CD4-positive, alpha-beta T cell treated with Interleukin-17A for 4 hours (primary cell): ENCODE data around the gene RERG.

Experiments
- DNase-seq: peaks from one replicate; pipeline ENCODE4 v3.0.0-alpha.2; 2020; ENCODE audit warnings: mixed read lengths

The RERG gene

DNA sequence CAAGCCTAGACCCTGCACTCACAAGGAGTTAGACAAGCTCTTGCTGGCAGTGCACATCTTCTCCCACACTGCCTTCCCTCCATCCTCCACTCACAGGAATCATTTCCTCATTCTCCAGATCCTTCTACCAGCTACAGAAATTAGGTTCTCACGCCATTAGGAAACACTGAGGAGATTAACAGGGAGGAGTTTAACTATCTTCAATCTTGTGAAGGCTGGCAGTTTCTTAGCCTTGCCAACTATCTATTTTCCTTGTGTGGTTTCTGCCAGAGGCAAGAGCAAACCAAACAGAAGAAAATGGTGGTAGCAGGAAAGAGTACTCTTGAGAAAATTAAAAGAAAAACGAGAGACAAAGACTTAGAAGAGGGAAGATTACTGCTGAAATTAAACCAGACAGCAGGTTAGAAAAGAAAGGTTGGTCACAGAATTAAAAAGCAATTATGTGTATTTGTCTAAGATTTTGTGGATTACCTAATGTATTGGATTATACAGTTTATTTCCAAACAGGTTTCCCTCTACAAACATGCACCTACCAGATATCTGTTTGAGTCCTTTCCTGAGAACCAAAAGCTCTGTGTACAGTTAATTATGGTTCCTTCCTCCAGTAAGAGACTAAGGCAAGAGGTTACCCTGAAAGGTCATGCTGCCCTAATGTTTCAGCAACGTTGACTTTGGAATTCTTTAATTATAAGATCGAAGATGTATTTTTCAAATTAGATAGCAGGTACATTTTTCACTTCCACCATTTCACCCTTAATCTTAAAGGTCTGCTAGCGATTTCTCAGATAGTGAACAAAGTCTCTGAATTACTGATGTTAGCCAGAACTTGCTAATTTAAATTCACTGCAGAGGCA is 5.0 kb downstream of the RERG start:
- no peak for DNase-seq

DNA sequence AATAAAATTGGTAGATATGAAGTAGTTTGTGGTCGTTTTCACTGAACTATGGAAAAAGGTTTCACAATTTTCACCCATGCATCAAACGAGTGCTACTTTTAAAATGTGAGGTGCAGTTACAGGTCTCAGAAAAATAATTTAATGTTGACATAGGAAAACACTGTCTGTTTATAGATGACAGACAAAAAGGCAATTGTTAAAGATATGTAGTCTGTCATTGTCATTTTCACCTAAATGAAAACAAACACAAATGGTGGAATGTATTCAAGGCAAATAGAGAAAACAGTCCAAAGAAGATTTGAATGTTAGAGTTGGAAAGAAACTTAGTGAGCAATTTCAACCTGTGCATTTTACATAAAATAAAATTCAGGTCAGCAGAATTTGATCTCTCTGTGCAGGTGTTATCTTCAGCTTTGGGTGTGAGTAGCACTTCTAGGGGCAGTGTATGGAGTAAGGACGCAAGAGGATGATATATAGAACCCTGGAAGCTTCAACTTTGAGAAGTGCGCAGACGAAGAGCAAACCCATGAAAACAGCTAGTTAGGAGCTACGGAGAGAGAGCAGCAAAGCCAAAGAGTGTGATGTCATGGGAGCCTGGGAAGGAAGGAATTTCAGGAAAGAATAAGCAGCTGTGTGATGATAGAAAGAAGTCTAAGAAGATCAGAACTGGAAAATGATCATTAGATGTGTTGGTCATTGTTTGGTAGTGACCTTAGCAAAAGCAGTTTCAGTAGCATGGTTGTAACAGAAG is 6.2 kb downstream of the RERG start:
- no peak for DNase-seq

DNA sequence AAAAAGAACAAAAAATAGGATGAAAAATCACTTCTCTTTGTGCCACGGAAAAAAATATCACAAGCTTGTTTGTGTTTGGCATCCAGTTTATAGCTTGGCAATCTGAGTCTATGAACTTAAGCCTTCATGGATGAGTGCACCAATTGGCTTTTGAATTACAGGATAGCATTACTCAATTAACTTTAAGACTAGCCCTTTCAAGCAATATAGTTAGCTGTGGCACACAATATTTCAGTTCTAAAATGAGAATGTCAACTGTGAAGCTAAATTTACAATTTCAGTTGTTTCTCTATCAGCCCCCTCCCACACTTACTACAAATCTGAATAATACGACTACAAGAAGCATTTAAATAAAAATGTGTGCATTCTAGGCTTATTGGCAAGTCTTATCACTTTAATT is 8.3 kb downstream of the RERG start:
- DNase-seq = no peak

DNA sequence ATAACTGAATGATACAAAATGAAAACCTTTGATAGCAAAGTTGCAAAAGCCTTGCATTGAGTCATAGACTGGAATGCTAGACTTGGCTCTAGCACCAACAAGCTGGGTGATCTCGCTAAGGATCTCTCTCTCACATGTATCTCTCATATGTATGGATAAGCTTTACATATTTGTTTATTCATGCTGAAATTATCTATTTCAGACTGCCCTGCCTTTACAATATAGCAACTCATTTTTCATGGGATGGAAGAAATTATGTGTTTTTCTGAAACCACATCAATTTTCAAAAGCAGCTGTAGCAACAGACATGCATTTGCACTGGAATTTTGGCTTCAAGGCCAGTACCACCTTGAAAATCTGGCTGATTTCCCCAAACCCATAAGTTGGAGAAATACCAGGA is 11.4 kb downstream of the RERG start:
- DNase-seq = no peak

DNA sequence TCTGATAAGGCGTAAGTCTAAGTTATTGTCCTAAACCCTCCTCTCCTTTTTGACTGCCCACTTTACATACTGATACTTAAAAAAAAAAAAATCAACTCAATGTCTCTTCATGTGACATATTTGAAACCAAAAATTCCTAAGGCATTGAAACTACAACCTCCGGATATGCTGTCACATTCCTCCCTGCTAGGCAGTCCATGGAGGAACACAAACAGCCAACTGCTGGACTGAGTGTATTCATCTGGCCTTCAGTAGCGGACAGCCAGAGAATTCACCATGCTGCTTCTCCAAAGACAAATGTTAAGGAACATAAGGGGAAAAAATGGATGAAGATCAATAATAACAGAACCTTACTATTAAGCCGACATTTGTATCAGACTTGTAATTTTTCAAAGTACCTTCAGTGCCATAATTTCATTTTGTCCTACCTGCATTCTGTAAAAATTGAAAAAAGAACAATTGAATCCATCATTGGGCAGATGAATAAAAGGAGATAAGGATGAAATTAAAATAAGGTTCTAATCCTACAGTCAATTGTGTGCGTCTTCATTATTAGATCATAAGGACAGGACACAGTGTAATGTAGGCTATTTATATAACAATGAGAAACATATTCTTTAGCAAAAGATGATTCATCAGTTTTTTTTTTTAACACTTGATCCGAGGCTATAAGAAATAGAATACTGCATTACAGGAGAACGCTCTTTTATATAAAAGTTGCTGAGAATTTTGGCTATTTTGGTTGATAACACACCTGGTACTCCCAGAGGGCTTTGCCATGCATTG is 12.2 kb downstream of the RERG start:
- no peak for DNase-seq

DNA sequence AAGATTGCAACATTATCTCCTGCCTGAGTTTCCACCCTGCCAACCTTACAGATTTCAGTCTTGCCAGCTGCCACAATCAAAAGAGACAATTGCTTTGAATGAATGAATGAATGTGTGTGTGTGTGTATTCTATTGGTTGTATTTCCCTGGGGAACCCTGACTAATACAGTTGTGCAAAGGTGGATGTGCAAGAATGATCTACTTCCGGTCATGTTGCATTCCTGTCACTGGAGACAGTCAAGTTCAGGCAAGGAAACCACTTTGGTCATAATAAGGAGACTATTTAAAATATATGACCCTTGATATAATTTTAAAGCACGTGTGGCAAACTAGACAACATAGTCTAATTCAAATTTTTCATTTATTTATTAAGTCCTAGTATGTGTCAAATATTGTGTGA is 13.1 kb downstream of the RERG start:
- no peak for DNase-seq

DNA sequence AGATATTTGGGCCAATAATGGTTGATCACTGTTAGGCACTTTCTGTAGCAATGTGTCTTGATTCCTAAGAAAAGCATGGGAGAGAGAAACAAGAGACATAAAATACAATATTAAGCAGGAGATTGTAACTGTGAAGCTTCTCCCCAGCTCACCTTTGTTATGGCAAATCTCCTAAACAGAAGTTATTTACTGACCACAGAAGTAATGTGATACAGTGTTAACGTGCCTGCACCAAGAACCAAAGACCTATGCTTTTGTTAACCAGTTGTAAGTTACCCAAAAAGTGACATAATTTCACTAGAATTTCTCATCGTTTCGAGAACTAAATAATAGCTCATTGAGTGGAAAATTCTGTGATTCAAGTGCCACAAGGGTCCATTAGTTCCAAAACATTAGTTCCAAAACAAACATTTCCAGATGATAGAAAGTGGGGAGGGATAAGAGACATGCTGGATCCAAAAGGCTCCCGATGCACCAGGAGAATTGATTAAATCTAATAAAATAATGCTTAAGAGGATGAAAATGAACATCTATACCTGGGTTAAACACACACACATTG is 14.3 kb downstream of the RERG start:
- no peak for DNase-seq

DNA sequence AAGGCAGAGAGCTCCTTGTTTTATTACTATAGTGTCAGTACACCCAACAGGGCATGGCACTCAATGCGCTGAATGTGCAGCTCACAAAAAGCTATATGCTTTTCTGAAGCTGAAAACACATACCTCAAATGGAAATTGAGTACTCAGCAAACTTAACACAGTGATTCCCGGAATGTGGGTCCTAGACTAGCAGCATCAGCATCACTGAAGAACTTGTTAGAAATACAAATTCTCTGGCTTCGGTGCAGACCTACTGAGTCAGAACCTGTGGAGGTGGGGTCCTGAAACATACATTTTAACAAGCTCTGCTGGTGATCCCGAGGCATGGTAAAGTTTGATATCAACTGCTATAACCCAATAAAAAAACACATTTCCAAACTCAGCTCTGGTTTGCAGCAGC is 14.9 kb downstream of the RERG start:
- DNase-seq = no peak

DNA sequence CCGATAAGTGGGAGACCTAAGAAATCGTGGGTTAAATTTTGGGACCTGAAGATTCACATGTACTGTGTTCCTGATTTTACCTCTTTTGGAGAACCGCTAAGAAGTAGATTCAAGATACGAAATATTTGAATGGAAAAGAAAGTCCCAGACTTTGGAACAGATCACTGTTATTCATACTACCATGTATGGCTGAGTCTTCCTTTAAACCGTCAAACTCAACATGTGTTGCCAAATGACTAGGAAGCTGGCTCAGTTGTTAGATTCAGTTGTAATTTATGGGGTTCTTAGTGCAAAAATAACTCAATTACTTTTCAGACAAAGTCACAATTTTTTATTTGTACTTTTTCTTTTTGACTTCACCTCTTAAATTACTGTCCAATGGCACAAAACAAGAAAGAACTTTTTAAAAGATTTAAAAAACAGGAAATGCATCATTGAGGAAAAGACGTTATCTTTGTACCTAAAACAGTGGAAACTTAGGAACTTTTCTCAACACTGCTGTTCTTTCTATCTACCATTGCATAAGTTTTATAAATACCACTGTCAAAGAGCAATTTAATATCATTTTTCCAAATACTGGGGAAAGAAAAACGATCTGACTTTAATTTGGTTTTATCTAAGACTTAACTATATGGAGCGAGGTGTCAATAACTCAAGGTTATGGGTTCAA is 15.7 kb downstream of the RERG start:
- no peak for DNase-seq

DNA sequence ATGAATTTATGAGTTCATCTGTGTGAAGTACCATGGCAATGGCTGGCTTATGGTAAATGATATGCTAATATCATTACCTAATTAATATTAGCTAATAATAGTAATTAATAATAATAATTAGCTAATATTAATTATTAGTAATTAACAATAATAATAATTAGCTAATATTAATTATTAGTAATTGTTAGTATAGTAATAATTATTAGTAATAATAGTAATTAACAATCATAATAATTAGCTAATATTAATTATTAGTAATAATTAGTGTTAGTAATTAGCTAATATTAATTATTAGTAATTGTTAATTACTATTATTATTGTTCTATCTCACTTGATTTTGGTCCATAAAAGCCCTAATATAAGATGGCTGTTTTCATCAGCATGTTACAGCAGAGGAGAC is 19.8 kb downstream of the RERG start:
- DNase-seq = no peak

DNA sequence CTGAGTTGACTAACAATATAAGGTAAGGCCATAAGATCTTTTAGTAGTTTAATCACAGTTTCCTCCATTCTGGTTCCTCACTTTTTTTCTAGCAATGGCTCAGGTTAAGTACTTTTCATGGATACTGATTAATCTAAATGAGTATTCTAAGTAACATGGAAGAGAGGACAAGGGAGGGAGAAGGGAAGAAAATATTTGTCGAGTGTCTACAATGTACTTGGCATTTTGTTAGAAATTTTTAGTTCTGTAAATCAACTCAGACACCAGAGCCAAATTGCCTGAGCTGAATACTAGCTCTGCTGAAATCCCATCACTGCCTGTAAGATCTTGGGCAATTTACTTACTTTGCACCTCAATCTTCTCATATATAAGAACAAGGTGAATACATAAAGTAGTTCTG is 20.2 kb downstream of the RERG start:
- DNase-seq = no peak

DNA sequence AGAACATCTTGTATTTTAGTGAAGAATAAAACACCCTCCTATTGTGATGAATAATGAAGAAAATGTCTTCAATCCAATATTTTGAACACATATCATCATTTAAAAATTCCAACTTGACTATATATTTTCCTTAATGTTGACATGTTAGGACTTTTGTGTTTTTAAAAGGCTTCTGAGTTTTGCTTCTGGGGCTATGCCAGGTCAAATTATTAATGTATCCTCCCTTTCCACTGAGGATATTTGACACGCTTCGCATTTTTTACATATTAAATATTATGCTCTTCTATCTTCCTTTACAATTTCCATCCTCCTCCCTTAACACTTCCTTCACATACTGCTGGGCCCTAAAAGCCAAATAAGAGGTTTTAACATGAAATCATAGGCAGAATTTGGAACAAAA is 20.6 kb downstream of the RERG start:
- DNase-seq = no peak

DNA sequence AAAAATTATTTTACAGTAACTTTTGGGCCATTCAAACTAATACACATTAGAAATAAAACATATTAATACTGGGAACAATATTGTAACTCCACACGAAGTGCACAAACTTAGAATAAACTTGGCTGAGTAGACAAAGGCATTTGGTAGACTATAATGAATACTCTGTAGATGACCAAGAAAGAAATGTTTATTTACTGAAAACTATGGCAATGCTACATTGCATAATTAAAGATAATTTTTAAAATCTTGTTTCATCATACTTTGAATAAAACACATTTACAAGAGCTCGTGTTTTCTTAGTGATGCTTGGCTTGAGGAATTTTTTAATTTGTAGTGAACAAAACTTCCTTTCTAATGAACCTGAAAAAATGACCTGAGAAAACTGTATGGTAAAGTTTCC is 21.3 kb downstream of the RERG start:
- no peak for DNase-seq

DNA sequence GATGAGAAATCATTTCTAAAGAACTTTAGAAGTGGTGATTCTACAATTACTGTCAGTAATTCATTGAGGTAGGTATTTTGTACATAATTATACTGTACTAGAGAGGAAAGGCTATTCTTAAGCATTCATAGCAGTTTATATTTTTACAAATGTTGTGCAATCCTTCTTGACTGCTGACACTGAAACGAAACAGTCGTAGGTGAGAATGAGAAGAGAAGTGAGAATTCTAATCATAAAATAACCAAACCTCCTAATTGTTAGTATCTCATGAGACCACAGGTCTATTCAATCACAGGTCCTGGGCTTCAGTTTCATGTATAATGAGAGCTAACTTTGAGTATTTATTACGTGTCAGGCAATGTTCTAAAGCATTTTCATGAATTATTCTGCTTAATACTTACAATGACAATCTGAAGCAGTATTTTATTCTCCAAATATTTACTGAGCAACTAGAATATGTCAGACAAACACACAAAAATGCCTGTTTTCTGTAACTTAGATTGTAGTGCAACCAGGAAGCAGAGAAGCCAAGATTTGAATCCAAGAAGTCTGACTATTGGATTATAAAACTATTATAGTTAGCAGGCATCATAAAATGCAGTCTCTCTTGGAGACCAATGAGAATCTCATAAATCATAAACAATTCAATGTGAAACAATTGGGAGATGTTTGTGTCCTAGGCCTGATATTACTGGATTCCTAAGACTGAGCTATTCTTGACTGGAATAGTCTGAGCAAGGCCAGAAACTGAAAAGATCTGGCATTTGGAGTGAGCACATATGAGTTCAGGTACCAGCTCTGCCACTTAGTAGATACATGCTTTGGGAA is 24.3 kb downstream of the RERG start:
- DNase-seq = no peak

DNA sequence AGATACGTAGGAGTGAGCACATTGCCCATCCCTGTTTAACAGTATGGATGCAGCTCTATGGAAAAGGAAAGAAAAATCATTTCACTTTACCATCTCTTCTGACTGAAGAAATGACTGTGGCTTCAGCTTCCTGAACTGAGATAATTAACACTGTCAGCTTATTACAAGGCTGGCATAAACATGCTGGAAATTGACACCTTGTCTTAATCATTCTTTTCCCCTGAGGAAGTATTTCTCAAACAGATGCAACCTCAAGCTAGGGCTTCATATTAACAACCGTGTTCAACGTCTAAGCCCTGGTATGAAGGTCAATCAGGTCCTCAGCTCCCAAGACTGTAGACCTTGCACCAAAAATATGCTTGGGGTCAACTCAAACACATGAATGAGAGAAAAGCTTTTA is 25.0 kb downstream of the RERG start:
- no peak for DNase-seq

DNA sequence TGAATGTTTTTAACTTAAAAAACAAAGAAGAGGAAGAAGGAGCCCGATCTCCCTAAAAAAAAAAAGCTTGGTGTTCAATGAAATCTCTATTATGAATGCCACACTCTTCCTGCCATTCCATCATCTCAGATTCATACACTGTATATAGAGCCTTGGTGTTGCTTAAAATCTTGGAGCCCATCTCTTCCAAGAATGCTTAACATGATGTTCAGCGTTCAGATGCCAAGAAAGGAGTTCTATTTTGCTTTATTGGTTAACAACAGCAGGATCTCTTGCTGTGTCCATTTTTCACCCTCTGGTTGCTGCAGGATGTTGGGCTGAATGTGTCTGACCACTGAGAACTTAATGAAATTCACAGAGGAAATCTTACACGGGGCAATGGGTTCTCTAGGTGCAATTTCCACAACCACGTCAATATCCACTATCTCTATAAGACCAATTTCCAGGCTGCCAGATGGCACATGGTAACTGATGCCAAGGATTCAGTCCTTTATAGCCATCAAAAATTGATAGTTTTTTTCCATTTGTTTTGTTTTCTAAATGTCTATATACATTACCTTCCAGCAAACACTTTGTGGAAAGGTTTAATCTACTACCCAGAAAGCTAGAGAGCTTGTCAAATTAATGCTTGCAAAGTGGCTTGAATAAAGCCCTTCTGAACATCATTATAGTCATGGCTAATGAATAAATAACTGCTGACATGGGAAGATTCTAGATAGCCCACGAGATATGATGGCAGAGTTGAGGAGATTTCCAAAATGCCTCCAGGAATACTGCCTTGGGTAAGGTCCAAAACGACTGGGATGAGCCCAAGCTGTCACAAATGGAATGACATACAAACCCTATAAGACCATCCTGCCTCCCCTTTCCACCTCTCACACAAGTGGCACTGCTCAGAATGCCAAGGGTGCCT is 26.5 kb downstream of the RERG start:
- no peak for DNase-seq

DNA sequence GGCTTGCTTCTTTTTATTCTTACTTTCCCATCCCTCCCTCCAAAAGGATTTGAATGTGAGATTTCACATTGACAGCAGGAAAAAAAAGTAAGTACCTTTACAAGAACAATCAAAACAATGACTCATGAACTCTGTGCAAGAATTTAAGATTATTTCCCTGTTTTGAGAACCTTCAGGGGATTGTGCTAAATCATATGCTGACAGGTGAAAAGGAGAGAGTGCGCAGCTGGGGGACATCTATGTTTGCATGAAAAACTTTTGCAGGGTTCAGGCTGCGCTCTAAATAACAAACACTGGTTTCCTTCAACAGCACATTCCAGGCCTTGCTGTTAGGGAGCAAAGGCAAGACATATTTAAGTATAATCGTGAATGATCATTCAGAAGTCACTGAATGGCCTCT is 27.3 kb downstream of the RERG start:
- no peak for DNase-seq

DNA sequence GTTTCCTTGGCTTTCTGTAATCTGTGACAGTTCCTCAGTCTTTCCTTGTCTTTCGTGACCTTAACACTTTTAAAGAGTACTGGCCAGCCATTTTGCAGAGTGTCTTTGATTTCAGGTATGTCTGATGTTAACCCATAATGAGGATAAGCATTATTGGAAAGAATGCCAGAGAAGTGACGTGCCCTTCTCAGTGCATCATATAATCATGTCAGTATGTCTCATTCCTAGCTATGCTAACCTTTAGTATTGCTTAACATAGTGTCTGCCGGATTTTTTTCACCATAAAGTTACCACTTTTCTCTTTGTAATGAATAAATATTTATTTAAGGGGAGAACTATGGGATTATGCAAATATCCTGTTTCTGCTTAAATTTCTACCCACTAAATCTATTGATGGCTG is 28.5 kb downstream of the RERG start:
- no peak for DNase-seq

DNA sequence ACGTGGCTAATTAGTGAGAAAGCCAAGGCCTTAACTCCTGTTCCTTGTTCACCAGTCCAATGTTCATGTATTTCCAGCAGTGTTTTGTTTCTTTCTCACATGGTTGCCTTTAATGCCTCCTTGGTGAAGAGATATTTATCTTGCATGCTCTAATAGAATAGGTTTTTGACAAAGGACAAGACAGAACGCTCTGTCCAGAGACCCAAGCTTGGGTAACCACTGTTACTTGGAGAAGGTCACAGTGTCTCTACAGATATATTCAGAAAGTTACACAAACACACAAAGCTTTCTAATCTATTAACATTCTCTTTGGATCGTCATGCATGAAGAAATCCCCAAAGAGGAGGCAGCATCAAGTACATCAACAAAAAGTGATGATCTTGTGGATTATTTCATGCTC is 33.1 kb downstream of the RERG start:
- DNase-seq = no peak

DNA sequence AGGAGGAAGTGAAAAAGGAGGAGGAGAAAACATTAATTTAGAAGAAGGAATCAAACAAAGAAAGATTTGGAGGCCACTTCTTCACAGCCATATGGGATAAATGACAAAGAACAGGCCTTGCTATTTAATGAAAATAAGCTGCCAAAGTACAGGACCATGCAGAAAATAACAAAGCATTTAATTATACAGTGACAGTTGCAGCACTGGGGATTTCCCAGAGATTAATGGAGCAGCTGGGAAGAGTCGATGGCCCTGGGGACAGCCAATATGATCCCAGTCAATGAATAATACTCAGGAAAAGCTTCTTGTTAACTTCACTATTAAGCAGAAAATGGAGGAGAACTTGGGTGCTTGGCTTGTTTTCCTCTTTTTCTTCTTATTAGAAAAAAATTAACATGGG is 34.6 kb downstream of the RERG start:
- no peak for DNase-seq

DNA sequence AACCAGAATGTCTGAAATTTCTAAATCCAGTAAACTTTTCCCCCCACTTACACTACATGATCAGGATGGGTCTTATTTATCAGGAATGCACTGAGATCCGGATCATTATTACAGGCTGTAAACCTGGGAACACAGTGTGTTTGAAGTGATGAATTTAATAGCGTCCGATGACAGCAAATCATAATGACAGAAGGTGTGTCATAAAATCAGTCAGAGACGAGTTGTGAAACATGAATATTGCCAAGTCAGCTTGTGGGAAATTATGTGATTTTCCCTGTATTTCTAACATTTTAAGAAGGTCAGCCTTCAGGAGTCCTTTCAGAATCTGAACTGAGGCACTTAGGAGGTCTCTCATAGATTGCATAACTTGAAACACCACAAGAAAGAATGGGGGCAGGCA is 36.7 kb downstream of the RERG start:
- no peak for DNase-seq
